D721Med (cell line): ENCODE data around the gene TRIM67.

Experiments
- DNase-seq: peaks from one replicate; pipeline ENCODE4 v3.0.0; 2011; ENCODE audit warnings: low spot score; ENCODE audit not compliant: insufficient read length
- FAIRE-seq: peaks from 2 replicates; lab custom pipeline; 2011; peaks lifted over from hg19 to GRCh38; lab: Jason Lieb, UNC
- CTCF ChIP-seq: IDR thresholded peaks from 2 replicates; pipeline ENCODE4 v1.5.1; 2012; ENCODE audit warnings: mild to moderate bottlenecking, control low read depth; ENCODE audit not compliant: insufficient read depth; ENCODE audit errors: missing control alignments

Gene TRIM67

GRCh38 chr1:231265379-231265778 is 103.5 kb downstream of the TRIM67 start:
- FAIRE-seq, result peak; percentile 6
- DNase-seq, result no peak
- no peak for TF ChIP-seq CTCF

- FAIRE-seq, result no peak
- no peak for DNase-seq
- no peak for TF ChIP-seq CTCF
These were observed 105.0 kb downstream of the TRIM67 start for GRCh38 chr1:231266811-231267322.
